GM18498 (cell line): ENCODE measurements around the gene EMX2.

Experiments
- ATAC-seq: cut with Tn5 transposase; IDR thresholded peaks from one replicate; pipeline ENCODE4 v1.9.1; 2021; ENCODE audit warnings: mild to moderate bottlenecking, moderate library complexity; ENCODE audit not compliant: unreplicated experiment

The EMX2 gene

GRCh38 chr10:117531371-117532002, 11.1 kb upstream of the EMX2 start:
- no peak for ATAC-seq

DNA sequence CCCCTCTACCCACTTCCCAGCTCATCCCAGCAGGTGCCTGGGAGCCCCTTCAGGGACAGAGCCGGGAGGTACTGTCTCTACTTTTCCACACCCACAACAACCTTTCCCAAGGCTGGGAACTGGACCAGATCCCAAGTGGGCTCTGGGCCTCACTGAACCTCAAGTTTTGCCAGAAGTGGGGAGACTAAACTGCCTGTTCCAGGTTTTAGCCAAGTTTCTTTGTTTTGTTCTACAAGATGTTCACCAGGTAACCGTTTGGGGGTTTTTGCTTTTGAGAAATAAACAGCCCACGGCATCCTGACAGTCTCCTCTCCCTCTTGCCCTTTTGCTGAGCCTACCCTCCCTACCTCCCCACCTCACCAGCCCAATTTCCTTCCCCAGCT, 10.6 kb upstream of the EMX2 start:
- no peak for ATAC-seq

- ATAC-seq, result no peak
Observed at GRCh38 chr10:117532451-117533107, 10.0 kb upstream of the EMX2 start.

DNA sequence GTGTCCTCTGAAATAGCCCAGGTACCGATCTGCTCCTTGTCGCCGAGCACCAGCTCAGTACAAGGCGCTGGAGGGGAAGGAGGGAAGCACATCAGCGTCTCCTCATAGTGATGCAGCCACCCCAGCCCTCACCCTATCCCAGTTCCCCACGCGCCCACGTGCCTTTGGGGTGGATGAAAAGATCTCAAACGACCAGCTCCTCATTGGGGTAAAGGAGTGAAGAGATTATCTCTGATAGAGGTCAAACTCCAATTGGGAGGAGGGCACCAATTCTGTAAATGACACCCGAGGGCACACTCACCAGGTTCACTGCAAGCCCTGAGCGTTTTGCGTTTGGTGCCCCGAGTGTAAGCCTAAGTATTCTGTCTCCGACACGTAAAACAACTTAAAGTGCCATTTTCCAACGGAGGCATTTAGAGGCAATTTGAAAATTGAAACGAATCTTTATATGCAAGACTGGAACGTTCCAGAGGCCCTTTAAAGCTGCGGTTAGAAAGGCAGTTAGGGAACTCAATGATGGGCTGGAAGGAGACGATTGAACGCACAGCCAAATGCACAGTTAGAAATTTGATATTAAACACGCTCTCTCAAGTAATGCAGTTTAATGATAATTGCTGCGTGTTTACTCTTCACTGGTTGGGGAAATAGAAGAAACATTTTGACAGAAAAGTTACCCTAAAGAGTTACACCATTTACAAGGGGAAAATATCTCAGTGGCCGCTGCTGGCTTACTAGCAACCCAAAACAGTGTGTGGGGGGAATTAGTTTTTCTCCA, 8.9 kb upstream of the EMX2 start:
- ATAC-seq, result no peak

DNA sequence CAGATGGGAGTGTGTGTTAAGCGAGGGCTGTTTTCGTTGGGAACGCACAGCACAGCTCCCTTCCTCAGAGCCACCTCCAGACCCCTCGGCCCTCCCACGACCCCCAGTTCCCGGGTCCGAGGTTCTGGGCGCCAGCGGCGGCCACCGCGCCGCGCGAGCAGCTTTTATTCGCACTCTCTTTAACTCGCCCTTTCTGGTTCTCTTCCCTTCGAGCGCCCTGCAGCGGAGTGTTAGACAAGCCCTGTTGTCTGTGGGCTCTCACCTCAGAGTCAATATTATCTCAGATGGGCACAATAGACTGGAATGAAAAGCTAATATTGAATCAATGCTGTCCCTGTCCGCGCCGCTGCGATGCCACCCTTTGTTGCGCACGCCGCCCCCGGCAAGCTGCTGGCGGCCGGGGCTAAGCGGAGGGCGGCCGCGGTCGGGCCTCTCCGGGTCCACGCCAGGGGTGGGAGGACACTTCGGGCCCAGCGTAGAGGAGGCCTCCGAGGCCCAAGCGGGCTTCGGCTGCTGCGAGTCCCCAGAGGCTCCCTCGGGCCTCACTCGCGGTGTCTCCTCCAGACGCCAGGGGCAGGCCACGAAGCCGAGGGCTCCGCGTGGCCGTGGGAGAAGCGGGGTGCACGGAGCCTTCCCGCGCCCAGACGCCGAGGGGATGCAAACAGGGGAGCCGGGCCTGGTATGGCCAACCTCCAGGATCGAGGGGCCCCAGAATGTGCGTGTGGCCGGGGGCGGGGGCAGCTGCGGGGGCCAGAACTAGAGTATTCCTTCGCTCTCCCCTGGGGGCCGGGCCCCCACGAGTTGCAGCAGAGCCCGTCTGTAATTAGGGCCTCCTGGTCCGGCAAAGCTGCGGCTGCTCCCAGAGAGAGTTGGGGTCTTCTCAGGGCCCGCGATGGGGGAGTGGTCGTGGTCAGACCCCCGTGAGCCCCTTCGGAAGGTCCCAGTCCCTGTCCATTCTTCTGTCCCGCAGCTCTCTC, 7.9 kb upstream of the EMX2 start:
- ATAC-seq, result no peak

- no peak for ATAC-seq
Observed at GRCh38 chr10:117535298-117536071, 7.1 kb upstream of the EMX2 start.

- no peak for ATAC-seq
Observed at GRCh38 chr10:117536072-117536865, 6.3 kb upstream of the EMX2 start.

- ATAC-seq, result no peak
Observed at GRCh38 chr10:117536866-117537435, 5.6 kb upstream of the EMX2 start.

DNA sequence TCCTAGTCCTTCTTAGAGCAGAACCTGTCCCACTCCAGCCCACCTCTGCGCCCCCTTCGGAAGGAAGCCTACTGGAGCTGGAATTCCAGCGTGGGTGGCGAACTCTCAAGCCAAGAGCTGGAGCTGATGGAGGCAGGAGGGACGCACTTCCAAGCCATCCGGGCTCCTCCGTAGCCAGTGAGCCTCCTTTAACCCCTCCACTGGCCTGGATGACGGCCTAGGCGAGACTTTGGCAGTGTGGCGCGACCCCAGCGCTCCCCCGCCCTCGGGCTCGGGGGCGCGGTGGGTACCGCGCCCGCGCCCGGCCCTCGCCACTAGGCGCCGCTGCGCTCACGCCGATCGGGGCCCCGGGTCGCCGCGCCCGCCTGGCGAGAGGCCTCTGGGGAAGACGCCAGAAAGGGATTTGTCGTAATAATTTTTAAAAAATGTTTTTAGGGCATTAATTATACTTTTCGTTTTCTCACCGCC, 5.1 kb upstream of the EMX2 start:
- no peak for ATAC-seq

DNA sequence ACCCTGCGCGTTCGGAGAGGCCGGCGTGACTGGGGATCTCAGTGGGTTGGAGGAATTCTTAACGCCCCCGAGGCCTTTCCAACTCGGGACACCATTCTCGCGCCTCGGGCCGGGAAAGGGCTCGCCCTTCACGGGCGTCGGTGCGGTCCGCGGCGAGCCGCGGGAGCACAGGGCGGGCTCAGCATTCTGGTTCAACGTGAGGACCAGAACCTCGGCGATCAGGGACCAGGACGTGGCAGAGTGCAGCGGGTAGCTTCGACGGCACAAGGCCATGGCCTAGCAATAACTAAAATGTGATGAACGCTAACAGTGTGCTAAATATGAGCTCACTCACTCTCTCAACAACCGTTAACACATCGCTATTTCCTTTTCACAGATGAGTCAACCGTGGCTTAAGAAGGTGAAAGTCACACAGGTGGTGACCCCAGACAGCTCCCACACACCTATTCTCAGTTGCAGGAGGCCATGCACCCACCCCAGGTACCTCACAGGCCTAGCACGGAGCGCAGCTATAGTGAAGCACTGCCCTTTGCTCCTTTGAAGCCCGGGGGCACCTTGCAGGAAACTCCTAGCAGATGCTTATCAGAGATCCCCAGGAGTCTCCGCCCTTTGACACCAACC, 4.5 kb upstream of the EMX2 start:
- ATAC-seq, result peak; percentile 36

- ATAC-seq, result no peak
Observed at GRCh38 chr10:117539361-117539773, 3.2 kb upstream of the EMX2 start.

DNA sequence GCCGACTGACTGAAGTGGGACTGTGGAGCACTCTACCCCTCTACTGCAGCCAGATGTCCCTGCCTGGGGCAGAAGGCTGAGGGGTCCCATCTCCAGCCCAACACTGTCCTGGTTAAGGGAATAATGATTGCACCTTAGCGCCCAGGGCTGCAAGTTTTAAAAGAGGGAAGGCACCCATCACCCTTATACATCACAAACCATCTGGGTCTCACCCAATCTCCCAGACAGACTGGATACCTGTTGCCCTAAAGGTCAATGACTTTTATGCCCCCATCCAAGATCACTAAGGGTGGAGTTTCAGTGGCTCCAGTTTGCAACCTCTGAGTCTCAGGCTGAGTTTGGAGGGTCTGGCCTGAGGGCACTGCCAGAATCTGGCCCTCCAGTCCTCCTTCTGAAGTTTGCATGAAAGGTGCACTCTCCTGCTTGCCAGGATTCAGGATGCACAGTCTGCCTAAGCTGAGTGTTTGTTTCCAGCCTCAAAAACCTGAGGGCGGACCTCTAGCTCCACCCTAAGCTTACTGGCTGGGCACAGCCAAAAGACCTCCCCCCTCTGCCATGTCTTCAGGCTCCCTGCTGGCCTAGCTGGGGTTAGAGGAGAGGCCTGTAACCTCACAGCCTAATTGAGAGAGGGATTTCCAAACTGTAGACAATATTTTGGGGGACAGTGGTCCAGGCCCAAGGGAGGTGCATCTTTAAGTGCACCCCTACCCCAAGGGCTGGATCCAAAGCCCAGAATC, 2.5 kb upstream of the EMX2 start:
- ATAC-seq, result no peak

DNA sequence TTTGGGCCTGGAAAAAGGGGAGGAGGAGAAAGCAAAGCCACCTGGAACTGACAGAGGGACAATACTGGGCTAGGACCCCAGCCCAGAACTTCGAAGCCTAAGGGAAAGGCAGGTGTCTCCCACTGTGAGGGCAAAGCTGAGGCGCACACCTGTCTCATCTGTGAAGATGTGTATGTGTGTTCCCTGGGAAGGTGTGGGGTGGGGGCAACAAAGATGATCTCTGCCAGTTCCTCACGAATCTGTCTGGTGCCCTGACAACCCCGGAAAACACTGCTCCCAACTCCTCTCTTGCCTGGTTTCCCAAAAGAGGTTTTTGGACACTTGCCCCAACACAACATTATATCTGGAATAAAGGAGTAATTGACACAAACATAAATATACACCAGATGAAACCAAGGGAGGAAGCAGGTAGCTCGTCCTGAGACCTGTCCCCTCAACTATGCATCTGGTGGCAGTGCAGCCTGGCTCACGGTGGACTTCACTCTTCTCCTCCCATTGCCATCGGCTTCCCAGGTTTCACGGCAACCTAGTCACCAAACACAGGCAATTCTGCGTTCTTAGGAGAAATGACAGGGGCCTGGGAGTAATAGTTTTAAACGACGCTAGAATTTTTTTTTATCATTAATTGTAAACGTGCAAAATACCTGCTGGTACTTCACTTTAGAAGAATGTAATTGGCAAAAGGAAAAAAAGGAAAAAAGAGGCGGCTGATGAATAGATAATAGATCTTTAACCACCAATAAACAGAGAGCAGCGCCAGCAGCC, 1.7 kb upstream of the EMX2 start:
- ATAC-seq, result no peak

- no peak for ATAC-seq
Observed at GRCh38 chr10:117541405-117541908, 1.1 kb upstream of the EMX2 start.

DNA sequence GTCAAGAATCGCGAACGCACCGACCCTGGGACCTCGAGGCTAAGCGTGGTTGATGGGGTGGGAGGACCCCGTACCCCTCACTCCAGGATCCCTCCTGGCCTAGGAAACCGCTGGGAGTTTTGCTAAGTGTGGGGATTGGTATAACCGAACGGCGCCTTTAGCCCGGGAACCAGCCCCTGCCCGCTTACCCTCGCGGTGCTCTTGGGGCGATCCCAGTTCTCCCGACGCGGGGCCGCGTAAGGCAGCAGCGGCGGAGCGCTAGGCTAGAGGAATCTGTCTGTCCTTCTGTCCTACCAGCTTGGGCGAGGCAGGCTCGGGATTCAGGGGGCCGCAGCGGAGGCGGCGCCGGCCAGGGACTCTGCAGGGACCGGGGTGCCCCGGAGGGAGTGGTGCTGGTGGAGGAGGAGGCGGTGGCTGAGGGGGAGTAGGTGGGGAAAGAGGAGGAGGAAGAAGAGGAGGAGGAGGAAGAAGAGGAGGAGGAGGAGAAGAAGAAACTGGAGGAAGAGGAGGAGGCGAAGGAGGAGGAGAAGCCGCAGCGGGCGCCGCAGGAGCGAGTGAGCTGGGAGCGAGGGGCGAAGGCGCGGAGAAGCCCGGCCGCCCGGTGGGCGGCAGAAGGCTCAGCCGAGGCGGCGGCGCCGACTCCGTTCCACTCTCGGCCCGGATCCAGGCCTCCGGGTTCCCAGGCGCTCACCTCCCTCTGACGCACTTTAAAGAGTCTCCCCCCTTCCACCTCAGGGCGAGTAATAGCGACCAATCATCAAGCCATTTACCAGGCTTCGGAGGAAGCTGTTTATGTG, 439 bp upstream of the EMX2 start:
- no peak for ATAC-seq
